Mesenchymal stem cell (in vitro differentiated cells and primary cell): ENCODE results near the gene SLC34A3.

Source experiments
- DNase-seq: peaks from one replicate; pipeline ENCODE4 v3.0.0-alpha.2; 2013
- H2AFZ ChIP-seq: one replicate; pipeline ENCODE4 v1.6.1; 2013; ENCODE audit warnings: low read depth, mild to moderate bottlenecking, control low read depth, inconsistent platforms, low read length, moderate library complexity
- H2AK5ac ChIP-seq: 2 replicates; pipeline ENCODE4 v1.6.1; 2013; ENCODE audit warnings: low read length, moderate library complexity, mild to moderate bottlenecking, inconsistent platforms; ENCODE audit not compliant: severe bottlenecking
- H2BK120ac ChIP-seq: one replicate; pipeline ENCODE4 v1.6.1; 2013; ENCODE audit warnings: low read depth, mild to moderate bottlenecking, inconsistent platforms, low read length, moderate library complexity
- H2BK12ac ChIP-seq, 2 experiments: one replicate each; pipeline ENCODE4 v1.6.1; 2013; ENCODE audit warnings: inconsistent platforms in 2 of 2, low read length in 2 of 2, mild to moderate bottlenecking in 2 of 2, moderate library complexity in 2 of 2, control low read depth in 1 of 2
- H2BK15ac ChIP-seq: one replicate; pipeline ENCODE4 v1.6.1; 2013; ENCODE audit warnings: mild to moderate bottlenecking, low read depth, inconsistent platforms; ENCODE audit not compliant: poor library complexity, severe bottlenecking
- H2BK5ac ChIP-seq: 2 replicates; pipeline ENCODE4 v1.6.1; 2013; ENCODE audit warnings: low read depth, mild to moderate bottlenecking, low read length, control low read depth, inconsistent platforms; ENCODE audit not compliant: poor library complexity, severe bottlenecking
- H3K14ac ChIP-seq, 2 experiments: one replicate each; pipeline ENCODE4 v1.6.1; 2013; ENCODE audit warnings: inconsistent platforms in 2 of 2, low read length in 2 of 2, control low read depth in 1 of 2, mild to moderate bottlenecking in 1 of 2, moderate library complexity in 1 of 2
- H3K18ac ChIP-seq, 2 experiments: one replicate each; pipeline ENCODE4 v1.6.1; 2013; ENCODE audit warnings: inconsistent platforms in 2 of 2, low read length in 2 of 2, control low read depth in 1 of 2, low read depth in 1 of 2, mild to moderate bottlenecking in 1 of 2
- H3K23ac ChIP-seq, 2 experiments: one replicate each; pipeline ENCODE4 v1.6.1; 2013; ENCODE audit warnings: inconsistent platforms in 2 of 2, low read length in 2 of 2, mild to moderate bottlenecking in 2 of 2, moderate library complexity in 2 of 2, control low read depth in 1 of 2
- H3K27ac ChIP-seq: 2 replicates; pipeline ENCODE4 v1.5.1; 2013; ENCODE audit warnings: mild to moderate bottlenecking, moderate library complexity, low read length, control low read depth, inconsistent platforms; ENCODE audit not compliant: poor library complexity, severe bottlenecking
- H3K27me3 ChIP-seq, 2 experiments: 2 replicates each; pipeline versions ENCODE4 v1.6.1 to v1.7.0; 2013; ENCODE audit warnings: low read length in 2 of 2, mild to moderate bottlenecking in 2 of 2, moderate library complexity in 2 of 2, control low read depth in 1 of 2, inconsistent platforms in 1 of 2; ENCODE audit not compliant: control insufficient read depth in 1 of 2, insufficient read depth in 1 of 2
- H3K36me3 ChIP-seq, 2 experiments: 2 replicates each; pipeline versions ENCODE4 v1.6.1 to v1.7.0; 2013; ENCODE audit warnings: low read length in 2 of 2, control low read depth in 1 of 2, inconsistent platforms in 1 of 2, low read depth in 1 of 2, mild to moderate bottlenecking in 1 of 2; ENCODE audit not compliant: insufficient read depth in 2 of 2, control insufficient read depth in 1 of 2
- H3K4ac ChIP-seq, 2 experiments: one replicate each; pipeline ENCODE4 v1.6.1; 2013; ENCODE audit warnings: inconsistent platforms in 2 of 2, low read length in 2 of 2, mild to moderate bottlenecking in 2 of 2, moderate library complexity in 2 of 2, control low read depth in 1 of 2, low read depth in 1 of 2
- H3K4me1 ChIP-seq: 2 replicates; pipeline ENCODE4 v1.6.1; 2013; ENCODE audit warnings: low read depth, low read length, control low read depth; ENCODE audit not compliant: control insufficient read depth, insufficient read depth
- H3K4me2 ChIP-seq: 2 replicates; pipeline ENCODE4 v1.6.1; 2013; ENCODE audit warnings: low read length, mild to moderate bottlenecking, inconsistent platforms; ENCODE audit not compliant: poor library complexity, severe bottlenecking
- H3K4me3 ChIP-seq, 2 experiments: 2 replicates each; pipeline versions ENCODE4 v1.5.1 to v1.7.0; 2013; ENCODE audit warnings: low read length in 2 of 2, mild to moderate bottlenecking in 2 of 2, control low read depth in 1 of 2, low read depth in 1 of 2; ENCODE audit not compliant: insufficient read depth in 1 of 2
- H3K79me1 ChIP-seq: replicated peaks from 2 replicates; pipeline ENCODE4 v1.6.1; 2013; ENCODE audit warnings: mild to moderate bottlenecking, control low read depth, low read length, inconsistent platforms; ENCODE audit not compliant: poor library complexity, severe bottlenecking
- H3K9ac ChIP-seq: 2 replicates; pipeline ENCODE4 v1.7.0; 2013; ENCODE audit warnings: mild to moderate bottlenecking, low read length, moderate library complexity
- H3K9me3 ChIP-seq: 2 replicates; pipeline ENCODE4 v1.7.0; 2013; ENCODE audit warnings: mild to moderate bottlenecking, low read length; ENCODE audit not compliant: control insufficient read depth
- H4K8ac ChIP-seq: one replicate; pipeline ENCODE4 v1.6.1; 2013; ENCODE audit warnings: inconsistent platforms, mild to moderate bottlenecking, low read length, moderate library complexity
- H4K91ac ChIP-seq: one replicate; pipeline ENCODE4 v1.6.1; 2013; ENCODE audit warnings: mild to moderate bottlenecking, low read length, inconsistent platforms
- WGBS: methylation state at CpG from one replicate; pipeline ENCODE4 v1.1.7; 2013; ENCODE audit warnings: mixed read lengths; 5-methylcytosine and 5-hydroxymethylcytosine counted together

SLC34A3 gene

GRCh38 chr9:137199411-137200121 is 31.1 kb upstream of the SLC34A3 start:
- no peak for DNase-seq
- peak overlapping the region in 1 of 2 experiments; percentile 53 for H3K14ac ChIP-seq
- no peak overlapping the region for H4K8ac ChIP-seq
- no peak overlapping the region for H4K91ac ChIP-seq
- no peak overlapping the region for H3K27ac ChIP-seq
- H2AK5ac ChIP-seq, result no peak overlapping the region
- 32% methylated on average over 29 of the region's 51 CpGs for WGBS
- peak overlapping the region in 1 of 2 experiments; percentile 73 for H3K23ac ChIP-seq
- H3K9me3 ChIP-seq, result no peaks in the 10 kb centered on the region
- H3K4me2 ChIP-seq, result peak overlapping the region; percentile 87
- no peak overlapping the region for H2BK5ac ChIP-seq
- no peak overlapping the region for H2AFZ ChIP-seq
- H2BK120ac ChIP-seq, result peak overlapping the region; percentile 8
- peak overlapping the region; percentile 57 for H3K9ac ChIP-seq
- H2BK12ac ChIP-seq, result no peak overlapping the region
- H3K4ac ChIP-seq, result peak overlapping the region in 1 of 2 experiments; percentile 44
- H3K4me3 ChIP-seq, result peak overlapping the region; percentile 71 to 74
- H3K79me1 ChIP-seq, result peaks cover 31% of the 10 kb centered on the region
- H2BK15ac ChIP-seq, result peak overlapping the region; percentile 17
- no peak overlapping the region for H3K18ac ChIP-seq
- H3K36me3 ChIP-seq, result peaks cover 3 to 18% of the 10 kb centered on the region in 2 experiments
- peaks cover 58% of the 10 kb centered on the region for H3K4me1 ChIP-seq
- H3K27me3 ChIP-seq, result no peaks in the 10 kb centered on the region

DNA sequence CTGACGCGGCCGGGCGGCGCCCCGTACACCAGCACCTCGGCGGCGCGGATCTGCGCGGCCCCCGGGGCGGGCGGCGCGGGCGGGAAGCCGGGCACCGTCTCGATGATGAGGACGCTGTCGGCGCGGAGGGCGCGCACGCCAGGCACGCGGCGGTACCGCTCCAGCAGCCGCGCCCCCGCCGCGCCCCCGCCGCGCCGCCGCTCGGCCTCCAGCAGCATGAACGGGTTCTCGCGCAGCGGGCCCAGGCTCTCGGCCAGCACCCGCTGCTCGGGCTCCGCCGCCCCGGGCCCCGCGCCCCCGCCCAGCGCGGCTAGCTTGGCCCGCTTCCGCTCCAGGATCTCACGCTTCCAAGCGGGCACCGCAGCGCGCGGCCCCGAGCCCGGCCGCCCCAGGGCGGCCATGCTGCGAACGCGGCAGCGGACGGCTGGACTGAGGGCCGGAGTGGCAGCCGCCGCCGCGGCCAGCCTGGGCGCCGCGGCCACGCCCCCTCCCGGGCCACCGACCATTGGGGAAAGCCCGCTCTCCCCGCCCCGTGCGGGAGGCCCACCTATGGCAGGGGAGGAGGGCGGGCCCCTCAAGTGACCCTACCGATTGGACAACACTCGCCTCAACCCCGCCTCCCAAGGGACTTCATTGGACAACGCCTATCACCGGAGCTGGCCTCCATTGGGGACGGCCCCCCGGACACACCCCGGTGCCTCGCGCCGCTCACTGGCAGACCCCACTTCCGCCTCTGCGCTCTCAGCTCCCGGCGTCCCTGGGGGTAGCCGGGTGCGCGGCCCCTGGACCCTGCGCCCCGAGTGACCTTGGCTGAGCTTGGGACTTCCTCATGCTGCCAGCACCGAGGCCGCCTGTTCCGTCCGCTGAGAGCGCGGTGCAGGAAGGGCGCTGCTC is 30.1 kb upstream of the SLC34A3 start, which contains the start of gene TPRN:
TSS of gene TPRN (minus strand) at position 431 of the 894 bp plus-strand sequence. CDS start at position 401, 30 bp downstream.
- peak within 1 kb of the TSS; percentile 87 for H3K9ac ChIP-seq
- H3K14ac ChIP-seq, result peak within 1 kb of the TSS in 1 of 2 experiments; percentile 87
- no peaks in the 10 kb centered on the region for H3K27me3 ChIP-seq
- H2BK5ac ChIP-seq, result no peak within 1 kb of the TSS
- 2% methylated on average over 75 of the region's 118 CpGs for WGBS
- peak within 1 kb of the TSS; percentile 17 for H2BK15ac ChIP-seq
- no peak within 1 kb of the TSS for H3K27ac ChIP-seq
- DNase-seq, result peak; percentile 99
- peak within 1 kb of the TSS; percentile 93 for H4K8ac ChIP-seq
- H3K9me3 ChIP-seq, result no peaks in the 10 kb centered on the region
- peak within 1 kb of the TSS; percentile 75 to 97 for H3K18ac ChIP-seq
- peak within 1 kb of the TSS; percentile 40 for H4K91ac ChIP-seq
- peak within 1 kb of the TSS in 1 of 2 experiments; percentile 67 for H3K23ac ChIP-seq
- peaks cover 54% of the 10 kb centered on the region for H3K4me1 ChIP-seq
- peak within 1 kb of the TSS; percentile 94 for H3K4me2 ChIP-seq
- no peak within 1 kb of the TSS for H2BK12ac ChIP-seq
- H3K79me1 ChIP-seq, result peaks cover 30% of the 10 kb centered on the region
- peak within 1 kb of the TSS; percentile 8 for H2BK120ac ChIP-seq
- peak within 1 kb of the TSS; percentile 91 for H2AFZ ChIP-seq
- H3K4ac ChIP-seq, result peak within 1 kb of the TSS; percentile 3 to 65
- peak within 1 kb of the TSS; percentile 74 to 88 for H3K4me3 ChIP-seq
- no peak within 1 kb of the TSS for H2AK5ac ChIP-seq
- peaks cover 3 to 9% of the 10 kb centered on the region in 2 experiments for H3K36me3 ChIP-seq

GRCh38 chr9:137201205-137201868 is 29.4 kb upstream of the SLC34A3 start:
- Histone ChIP-seq H2AFZ (peak overlapping the region; percentile 91), H2BK120ac (no peak overlapping the region), H4K8ac (peak overlapping the region; percentile 93), H3K4ac (peak overlapping the region; percentile 3 to 65), H4K91ac (peak overlapping the region; percentile 40), H2AK5ac (no peak overlapping the region), H3K4me3 (peak overlapping the region; percentile 74 to 88), H3K4me1 (peaks cover 53% of the 10 kb centered on the region), H3K36me3 (peaks cover 3 to 5% of the 10 kb centered on the region in 2 experiments), H3K9me3 (no peaks in the 10 kb centered on the region), H3K4me2 (peak overlapping the region; percentile 94), H3K9ac (peak overlapping the region; percentile 87), H2BK15ac (no peak overlapping the region), H3K23ac (peak overlapping the region in 1 of 2 experiments; percentile 67), H3K27ac (no peak overlapping the region), H2BK5ac (no peak overlapping the region), H2BK12ac (no peak overlapping the region), H3K27me3 (no peaks in the 10 kb centered on the region), H3K14ac (peak overlapping the region in 1 of 2 experiments; percentile 87), H3K18ac (peak overlapping the region; percentile 75 to 97), H3K79me1 (peaks cover 32% of the 10 kb centered on the region)
- 31% methylated on average over 21 of the region's 23 CpGs for WGBS
- no peak for DNase-seq
